ENCODE data around the gene TMEM225B. TPM values are rescaled to one million over a fixed set of nuclear protein-coding genes. Genes with fewer than 3 reads are reported as not detected.

Gene TMEM225B
- total RNA-seq, 1 experiment from 2014 or later = 3.1 TPM

- Histone ChIP-seq H4K20me1 (ENCODE audit: insufficient read depth) (no peaks in the 10 kb centered on the region), H3K4me2 (ENCODE audit: low read length) (no peak overlapping the region), H3K9me3 (ENCODE audit: control insufficient read depth in 1 of 2, insufficient read depth in 1 of 2, low read depth in 1 of 2, low read length in 2 of 2) (no peaks in the 10 kb centered on the region), H3K4me1 (ENCODE audit: control insufficient read depth in 1 of 2, insufficient read depth in 2 of 2, low read length in 2 of 2) (no peaks in the 10 kb centered on the region), H3K79me2 (ENCODE audit: insufficient read depth, low read length) (no peaks in the 10 kb centered on the region), H3K36me3 (ENCODE audit: control insufficient read depth in 1 of 2, insufficient read depth in 2 of 2, low read length in 2 of 2) (peaks cover 11 to 18% of the 10 kb centered on the region in 2 experiments; a peak in 3 of 4 replicates), H3K27me3 (ENCODE audit: insufficient read depth, low read length) (no peaks in the 10 kb centered on the region), H3K9ac (ENCODE audit: low read length) (no peak overlapping the region), H3K9me2 (ENCODE audit: insufficient read depth) (no peaks in the 10 kb centered on the region), H3K27ac (ENCODE audit: low read depth, low read length) (no peak overlapping the region), H2AFZ (ENCODE audit: low read depth, low read length, poor library complexity, severe bottlenecking) (no peak overlapping the region), H3K4me3 (replicated peaks in 1 of 2; ENCODE audit: low read depth in 1 of 2, low read length in 2 of 2) (no peak overlapping the region)
- ChIA-PET CTCF (no interaction called here), RAD21 (ENCODE audit: low non-redundant PET in 1 of 2, low total read pairs in 2 of 2, uncharacterized antibody in 2 of 2, unreplicated experiment in 2 of 2) (no interaction called here), POLR2A (no interaction called here)
- ATAC-seq (no peak), DNase-seq (ENCODE audit: low read depth, low spot score) (no peak)
- BruUV-seq (replicated peaks) = no TSS peak
- no peak for TF ChIP-seq JUND (IDR thresholded peaks at IDR 0.05)
- no peak for TF ChIP-seq REST (IDR thresholded peaks at IDR 0.05; ENCODE audit: low read depth)
- TF ChIP-seq SRF (IDR thresholded peaks at IDR 0.05; ENCODE audit: low read depth) = no peak
- no peak for TF ChIP-seq ZBTB33 (IDR thresholded peaks at IDR 0.05; ENCODE audit: extremely low read depth, insufficient replicate concordance, low read length)
- no peak for TF ChIP-seq YY1 (IDR thresholded peaks at IDR 0.05; ENCODE audit: extremely low read depth, insufficient replicate concordance, low read depth, low read length)
- intact Hi-C loops (cut with micrococcal nuclease) = no loop called here
Observed at GRCh38 chr7:99576251-99576650, 21.8 kb upstream of the TMEM225B start.
